ENCODE measurements around the gene LUC7L.

- TF ChIP-seq EZH2phosphoT487 (IDR thresholded peaks at IDR 0.05; ENCODE audit: borderline replicate concordance, low read depth) (no peak), EP300 (IDR thresholded peaks at IDR 0.05; ENCODE audit: borderline replicate concordance in 1 of 2, low read depth in 1 of 2, low read length in 1 of 2) (no peak), CTCF (IDR thresholded peaks at IDR 0.05) (peak; percentile 62), RAD21 (IDR thresholded peaks at IDR 0.05; ENCODE audit: low read length) (peak; percentile 45), ZBTB33 (IDR thresholded peaks at IDR 0.05; ENCODE audit: borderline replicate concordance, low read depth) (no peak), FOSL2 (IDR thresholded peaks at IDR 0.05; ENCODE audit: borderline replicate concordance, low read depth) (no peak), MAX (IDR thresholded peaks at IDR 0.05; ENCODE audit: low read depth) (no peak), PBX3 (IDR thresholded peaks at IDR 0.05) (no peak), POLR2AphosphoS5 (IDR thresholded peaks at IDR 0.05; ENCODE audit: low read depth, low read length) (no peak), GABPA (IDR thresholded peaks at IDR 0.05; ENCODE audit: low read depth) (no peak), MEF2A (IDR thresholded peaks at IDR 0.05; ENCODE audit: borderline replicate concordance, low read depth) (no peak), YY1 (IDR thresholded peaks at IDR 0.05; ENCODE audit: low read depth) (no peak)
Measured at GRCh38 chr16:180101-180675, 49.1 kb downstream of the LUC7L start, which contains the start of gene HBQ1.
